Neutrophil (primary cell): Measurements from ENCODE around the gene SLC3A2.
A peak's percentile ranks its signal among the peaks of the same experiment; 100 is the strongest.

ENCODE experiments used
- H3K27ac ChIP-seq: fragments of 200-600 bp; sonication (generic); 2 replicates; pipeline ENCODE4 v1.5.1; 2016; ENCODE audit warnings: mild to moderate bottlenecking, moderate library complexity
- H3K27me3 ChIP-seq: fragments of 200-600 bp; sonication (generic); 2 replicates; pipeline ENCODE4 v1.6.0; 2016; ENCODE audit warnings: mild to moderate bottlenecking
- H3K36me3 ChIP-seq: fragments of 200-600 bp; sonication (generic); 2 replicates; pipeline ENCODE4 v1.5.1; 2017
- H3K4me1 ChIP-seq, 2 experiments: fragments of 200-600 bp in 1 of 2; sonication (generic) in 1 of 2; 1 replicate in 1 of 2; 2 replicates in 1 of 2; pipeline versions ENCODE4 v1.5.1 to v1.6.1; 2013 to 2016; ENCODE audit warnings: low read depth in 1 of 2, low read length in 1 of 2, mild to moderate bottlenecking in 1 of 2, moderate library complexity in 1 of 2; ENCODE audit not compliant: control insufficient read depth in 1 of 2, insufficient read depth in 1 of 2
- H3K4me3 ChIP-seq, 2 experiments: fragments of 200-600 bp in 1 of 2; sonication (generic) in 1 of 2; 1 replicate in 1 of 2; 2 replicates in 1 of 2; pipeline ENCODE4 v1.5.1; 2013 to 2016; ENCODE audit warnings: low read depth in 1 of 2, low read length in 1 of 2, mild to moderate bottlenecking in 1 of 2, moderate library complexity in 1 of 2
- H3K9me3 ChIP-seq: fragments of 200-600 bp; sonication (generic); 2 replicates; pipeline ENCODE4 v1.5.1; 2016
- TF ChIP-seq, protein P1 (sequence below): fragments of 200-600 bp; sonication (generic); IDR thresholded peaks from 2 replicates; pipeline ENCODE4 v1.5.1; 2016; ENCODE audit warnings: antibody characterized with exemption

Gene SLC3A2

DNA sequence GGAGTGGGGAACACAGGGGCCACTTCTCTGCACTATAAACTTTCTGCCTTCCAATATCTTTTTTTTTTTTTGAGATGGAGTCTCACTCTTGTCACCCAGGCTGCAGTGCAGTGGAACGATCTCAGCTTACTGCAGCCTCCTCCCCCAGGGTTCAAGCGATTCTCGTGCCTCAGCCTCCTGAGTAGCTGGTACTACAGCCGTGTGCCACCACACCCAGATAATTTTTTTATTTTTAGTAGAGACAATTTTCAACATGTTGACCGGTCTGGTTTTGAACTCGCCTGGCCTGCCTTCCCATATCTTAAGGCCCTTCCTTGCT, 1.7 kb downstream of the SLC3A2 start:
- Histone ChIP-seq H3K4me3 (peak overlapping the region; percentile 76 to 90), H3K36me3 (peaks cover 41% of the 10 kb centered on the region)
- TF ChIP-seq, protein P1, sequence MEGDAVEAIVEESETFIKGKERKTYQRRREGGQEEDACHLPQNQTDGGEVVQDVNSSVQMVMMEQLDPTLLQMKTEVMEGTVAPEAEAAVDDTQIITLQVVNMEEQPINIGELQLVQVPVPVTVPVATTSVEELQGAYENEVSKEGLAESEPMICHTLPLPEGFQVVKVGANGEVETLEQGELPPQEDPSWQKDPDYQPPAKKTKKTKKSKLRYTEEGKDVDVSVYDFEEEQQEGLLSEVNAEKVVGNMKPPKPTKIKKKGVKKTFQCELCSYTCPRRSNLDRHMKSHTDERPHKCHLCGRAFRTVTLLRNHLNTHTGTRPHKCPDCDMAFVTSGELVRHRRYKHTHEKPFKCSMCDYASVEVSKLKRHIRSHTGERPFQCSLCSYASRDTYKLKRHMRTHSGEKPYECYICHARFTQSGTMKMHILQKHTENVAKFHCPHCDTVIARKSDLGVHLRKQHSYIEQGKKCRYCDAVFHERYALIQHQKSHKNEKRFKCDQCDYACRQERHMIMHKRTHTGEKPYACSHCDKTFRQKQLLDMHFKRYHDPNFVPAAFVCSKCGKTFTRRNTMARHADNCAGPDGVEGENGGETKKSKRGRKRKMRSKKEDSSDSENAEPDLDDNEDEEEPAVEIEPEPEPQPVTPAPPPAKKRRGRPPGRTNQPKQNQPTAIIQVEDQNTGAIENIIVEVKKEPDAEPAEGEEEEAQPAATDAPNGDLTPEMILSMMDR, result no peak

DNA sequence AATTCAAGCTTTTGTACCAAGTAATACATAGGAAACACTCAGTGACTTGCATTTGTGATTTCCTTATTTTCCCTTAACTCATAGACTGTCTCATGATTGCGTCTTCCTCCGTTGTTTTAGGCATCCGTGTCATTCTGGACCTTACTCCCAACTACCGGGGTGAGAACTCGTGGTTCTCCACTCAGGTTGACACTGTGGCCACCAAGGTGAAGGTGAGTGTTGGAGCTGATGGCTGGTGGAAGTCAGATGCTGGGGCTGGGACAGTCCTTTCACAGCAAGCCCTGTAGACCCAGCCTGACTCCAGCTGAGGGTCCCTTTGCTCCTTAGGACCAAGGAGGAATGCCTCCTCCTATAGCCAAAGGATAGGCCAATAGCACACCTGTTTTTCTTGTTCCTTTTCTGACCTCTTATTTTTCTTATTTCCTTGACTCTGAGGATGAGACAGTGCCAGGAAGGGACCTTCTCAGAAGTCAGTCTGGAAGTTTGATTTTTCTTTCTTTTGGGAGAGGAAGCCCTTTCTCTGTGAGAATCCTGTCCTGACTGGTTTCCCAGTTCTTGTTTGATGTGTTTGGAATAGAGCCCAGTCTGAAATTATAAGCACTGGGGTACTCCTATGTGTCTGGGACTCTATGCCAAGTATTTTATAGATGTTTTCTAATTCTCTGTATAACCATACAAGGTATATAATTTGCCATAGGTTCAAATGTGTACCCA, 2.2 kb downstream of the SLC3A2 start:
- Histone ChIP-seq H3K4me3 (peak overlapping the region in 1 of 2 experiments; percentile 76), H3K9me3 (no peaks in the 10 kb centered on the region), H3K4me1 (peaks cover 24 to 28% of the 10 kb centered on the region in 2 experiments), H3K27me3 (no peaks in the 10 kb centered on the region), H3K36me3 (peaks cover 46% of the 10 kb centered on the region), H3K27ac (peak overlapping the region; percentile 89)
- TF ChIP-seq, protein P1, result no peak

More for the DNA sequence above, 1.7 kb downstream of the SLC3A2 start:
- Histone ChIP-seq H3K4me1 (peaks cover 24 to 28% of the 10 kb centered on the region in 2 experiments), H3K27me3 (no peaks in the 10 kb centered on the region), H3K27ac (peak overlapping the region; percentile 89), H3K9me3 (no peaks in the 10 kb centered on the region)

DNA sequence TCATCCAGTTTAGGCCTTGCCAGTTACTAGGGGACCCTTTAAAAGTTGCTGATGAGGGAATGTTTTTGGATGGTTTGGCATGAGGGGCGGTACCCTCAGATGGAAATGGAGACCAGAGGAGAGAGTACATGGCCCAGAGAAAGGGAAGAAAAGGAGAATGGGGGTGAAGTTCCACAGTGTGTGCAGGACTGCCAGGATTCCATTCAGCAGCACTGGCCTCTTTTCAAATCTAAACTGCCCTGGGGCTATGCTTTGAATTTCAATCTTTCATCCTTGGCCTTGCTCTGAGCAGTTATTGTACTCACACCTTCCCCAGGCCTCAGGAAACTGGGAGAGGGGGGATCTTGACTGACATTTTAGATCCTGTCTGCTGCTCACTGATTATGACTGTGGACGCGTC, 3.0 kb downstream of the SLC3A2 start:
- H3K36me3 ChIP-seq, result peaks cover 53% of the 10 kb centered on the region
- H3K4me1 ChIP-seq, result peaks cover 24 to 28% of the 10 kb centered on the region in 2 experiments
- H3K27me3 ChIP-seq, result no peaks in the 10 kb centered on the region
- H3K4me3 ChIP-seq, result no peak overlapping the region
- H3K9me3 ChIP-seq, result no peaks in the 10 kb centered on the region
- H3K27ac ChIP-seq, result peak overlapping the region; percentile 89
- TF ChIP-seq, protein P1, result no peak

DNA sequence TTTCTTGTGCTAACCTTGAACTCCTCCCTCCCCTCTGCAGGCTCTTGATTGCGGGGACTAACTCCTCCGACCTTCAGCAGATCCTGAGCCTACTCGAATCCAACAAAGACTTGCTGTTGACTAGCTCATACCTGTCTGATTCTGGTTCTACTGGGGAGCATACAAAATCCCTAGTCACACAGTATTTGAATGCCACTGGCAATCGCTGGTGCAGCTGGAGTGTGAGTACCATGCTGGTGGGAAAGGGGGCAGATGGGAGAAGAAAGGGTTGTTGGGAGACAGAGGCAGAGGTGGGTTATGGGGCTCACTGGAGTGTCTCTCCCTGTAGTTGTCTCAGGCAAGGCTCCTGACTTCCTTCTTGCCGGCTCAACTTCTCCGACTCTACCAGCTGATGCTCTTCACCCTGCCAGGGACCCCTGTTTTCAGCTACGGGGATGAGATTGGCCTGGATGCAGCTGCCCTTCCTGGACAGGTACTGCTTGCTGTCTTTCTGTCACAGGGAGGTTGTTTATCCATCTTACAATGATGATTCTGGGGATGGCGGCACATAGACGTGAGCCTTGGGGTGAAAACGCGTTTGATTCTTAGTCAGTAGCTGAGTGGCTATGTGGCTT, 4.5 kb downstream of the SLC3A2 start:
- Histone ChIP-seq H3K4me3 (no peak overlapping the region), H3K9me3 (no peaks in the 10 kb centered on the region), H3K36me3 (peaks cover 68% of the 10 kb centered on the region), H3K4me1 (peaks cover 19 to 21% of the 10 kb centered on the region in 2 experiments), H3K27me3 (no peaks in the 10 kb centered on the region), H3K27ac (no peak overlapping the region)
- TF ChIP-seq, protein P1, result no peak

DNA sequence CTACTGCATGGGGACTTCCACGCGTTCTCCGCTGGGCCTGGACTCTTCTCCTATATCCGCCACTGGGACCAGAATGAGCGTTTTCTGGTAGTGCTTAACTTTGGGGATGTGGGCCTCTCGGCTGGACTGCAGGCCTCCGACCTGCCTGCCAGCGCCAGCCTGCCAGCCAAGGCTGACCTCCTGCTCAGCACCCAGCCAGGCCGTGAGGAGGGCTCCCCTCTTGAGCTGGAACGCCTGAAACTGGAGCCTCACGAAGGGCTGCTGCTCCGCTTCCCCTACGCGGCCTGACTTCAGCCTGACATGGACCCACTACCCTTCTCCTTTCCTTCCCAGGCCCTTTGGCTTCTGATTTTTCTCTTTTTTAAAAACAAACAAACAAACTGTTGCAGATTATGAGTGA, 7.7 kb downstream of the SLC3A2 start:
- no peak overlapping the region for H3K4me3 ChIP-seq
- H3K4me1 ChIP-seq, result no peaks in the 10 kb centered on the region
- no peaks in the 10 kb centered on the region for H3K9me3 ChIP-seq
- TF ChIP-seq, protein P1, result no peak
- H3K36me3 ChIP-seq, result peaks cover 66% of the 10 kb centered on the region
- H3K27ac ChIP-seq, result no peak overlapping the region
- H3K27me3 ChIP-seq, result no peaks in the 10 kb centered on the region
